GM23338 (cell line): Measurements from ENCODE around the gene ATP5PO. TPM values are rescaled to one million over a fixed set of nuclear protein-coding genes. Genes with fewer than 3 reads are reported as not detected.

Source experiments
- ATAC-seq: fragments of 200-7000 bp; cut with Tn5 transposase; 3 replicates; pipeline ENCODE4 v1.9.1; 2020
- DNase-seq: peaks from one replicate; pipeline ENCODE4 v3.0.0-alpha.2; 2015; ENCODE audit warnings: low spot score
- H2AFZ ChIP-seq: fragments of 200-600 bp; sonication (generic); 2 replicates; pipeline ENCODE4 v1.8.0; 2016; ENCODE audit warnings: antibody characterized with exemption, mild to moderate bottlenecking, moderate library complexity
- H3F3A ChIP-seq: fragments of 200-600 bp; sonication (generic); replicated peaks from 2 replicates; pipeline ENCODE4 v1.8.0; 2017; ENCODE audit warnings: antibody characterized with exemption, mixed run types, low read depth
- H3K27ac ChIP-seq: fragments of 200-600 bp; sonication (generic); 2 replicates; pipeline ENCODE4 v1.6.1; 2016; ENCODE audit warnings: low read depth
- H3K27me3 ChIP-seq: fragments of 200-600 bp; sonication (generic); 2 replicates; pipeline ENCODE4 v1.8.0; 2016; ENCODE audit warnings: mild to moderate bottlenecking, mixed run types, moderate library complexity; ENCODE audit not compliant: insufficient read depth
- H3K36me3 ChIP-seq: fragments of 200-600 bp; sonication (generic); 2 replicates; pipeline ENCODE4 v1.8.0; 2016; ENCODE audit warnings: mild to moderate bottlenecking; ENCODE audit not compliant: insufficient read depth
- H3K4me1 ChIP-seq: fragments of 200-600 bp; sonication (generic); 2 replicates; pipeline ENCODE4 v1.8.0; 2016; ENCODE audit warnings: mild to moderate bottlenecking, moderate library complexity; ENCODE audit not compliant: insufficient read depth
- H3K4me2 ChIP-seq: fragments of 200-600 bp; sonication (generic); 2 replicates; pipeline ENCODE4 v1.7.1; 2017; ENCODE audit warnings: mixed run types
- H3K4me3 ChIP-seq: fragments of 200-600 bp; sonication (generic); 2 replicates; pipeline ENCODE4 v1.6.1; 2016; ENCODE audit warnings: mixed run types
- H3K79me2 ChIP-seq: fragments of 200-600 bp; sonication (generic); replicated peaks from 2 replicates; pipeline ENCODE4 v1.8.0; 2017; ENCODE audit warnings: mild to moderate bottlenecking; ENCODE audit not compliant: insufficient read depth
- H3K9me2 ChIP-seq: fragments of 200-600 bp; sonication (generic); 2 replicates; pipeline ENCODE4 v1.8.0; 2017; ENCODE audit not compliant: insufficient read depth
- H4K20me1 ChIP-seq: fragments of 200-600 bp; sonication (generic); replicated peaks from 2 replicates; pipeline ENCODE4 v1.8.0; 2017; ENCODE audit warnings: mild to moderate bottlenecking; ENCODE audit not compliant: insufficient read depth
- H3K27ac Mint-ChIP-seq: 2 replicates; pipeline ENCODE4 v1.8.0; 2020; ENCODE audit warnings: inconsistent platforms, mild to moderate bottlenecking, moderate library complexity, mixed read lengths
- H3K27me3 Mint-ChIP-seq: 3 replicates; pipeline ENCODE4 v1.8.0; 2022; ENCODE audit warnings: low read depth, mild to moderate bottlenecking, moderate library complexity, mixed read lengths, inconsistent platforms; ENCODE audit not compliant: insufficient read depth, poor library complexity
- H3K36me3 Mint-ChIP-seq: 3 replicates; pipeline ENCODE4 v1.8.0; 2021; ENCODE audit warnings: low read depth, mild to moderate bottlenecking, inconsistent platforms, moderate library complexity, mixed read lengths
- H3K4me1 Mint-ChIP-seq: 3 replicates; pipeline ENCODE4 v1.8.0; 2020; ENCODE audit warnings: mild to moderate bottlenecking, inconsistent platforms, mixed read lengths
- H3K4me3 Mint-ChIP-seq: 3 replicates; pipeline ENCODE4 v1.8.0; 2021; ENCODE audit warnings: moderate library complexity, mild to moderate bottlenecking, inconsistent platforms, mixed read lengths
- H3K9me3 Mint-ChIP-seq: 3 replicates; pipeline ENCODE4 v1.8.0; 2020; ENCODE audit warnings: moderate library complexity, mild to moderate bottlenecking, inconsistent platforms, mixed read lengths
- CTCF ChIP-seq, 2 experiments: fragments of 200-600 bp in 1 of 2; sonication (generic) in 1 of 2; conservative IDR thresholded peaks; 2 replicates each; pipeline versions ENCODE4 v1.5.1 to v1.6.1; 2016 to 2017; ENCODE audit warnings: antibody characterized with exemption in 2 of 2, low read depth in 2 of 2, mild to moderate bottlenecking in 2 of 2, moderate library complexity in 1 of 2
- POLR2AphosphoS5 ChIP-seq: IDR thresholded peaks from 2 replicates; pipeline ENCODE4 v1.6.1; 2016; ENCODE audit warnings: antibody characterized with exemption, low read depth
- ZNF114 ChIP-seq: fragments of 250-450 bp; sonication (Bioruptor Pico); IDR thresholded peaks from 2 replicates; pipeline ENCODE4 v1.5.0; 2020; ENCODE audit warnings: mild to moderate bottlenecking, moderate library complexity
- polyA plus RNA-seq: library from polyadenylated mRNA; unstranded; fragments of >200 nt; fragmentation: Nextera tagmentation; extraction: Ambion mirVana; gene quantifications from 2 replicates; pipeline ENCODE4 v1.2.1, GENCODE V29; 2016
- total RNA-seq: library from RNA; depleted of rRNA; stranded (reverse); fragments of >200 nt; shearing (Covaris generic); gene quantifications from 2 replicates; pipeline ENCODE4 v1.2.3, GENCODE V29; 2014
- TF ChIP-seq, protein P1 (sequence below): fragments of 250-450 bp; sonication (Bioruptor Pico); IDR thresholded peaks from 2 replicates; pipeline ENCODE4 v1.5.0; 2020; ENCODE audit warnings: mild to moderate bottlenecking, moderate library complexity

The ATP5PO gene
- total and polyA plus RNA-seq, 2 experiments from 2014 or later: 244 to 522 TPM

- Mint-ChIP-seq H3K27ac (0 out of 2 replicates have a peak overlapping the region, but pooled peaks have one; percentile 64), H3K36me3 (no peaks in the 10 kb centered on the region), H3K4me1 (peaks cover 14% of the 10 kb centered on the region), H3K27me3 (peaks cover 3% of the 10 kb centered on the region), H3K9me3 (no peaks in the 10 kb centered on the region), H3K4me3 (no peak overlapping the region)
- Histone ChIP-seq H3K9me2 (0 out of 2 replicates have a peak, but pooled peaks cover 6% of the 10 kb centered on the region), H4K20me1 (no peaks in the 10 kb centered on the region), H3K4me1 (peaks cover 13% of the 10 kb centered on the region), H3K79me2 (no peaks in the 10 kb centered on the region), H3K27me3 (no peaks in the 10 kb centered on the region), H2AFZ (peak overlapping the region; percentile 80), H3F3A (no peaks in the 10 kb centered on the region), H3K4me3 (no peak overlapping the region), H3K36me3 (no peaks in the 10 kb centered on the region), H3K27ac (no peak overlapping the region), H3K4me2 (peak overlapping the region; percentile 45; the same call in 1 of the 2 replicates)
- ATAC-seq (peak; percentile 42), DNase-seq (no peak)
- no peak for TF ChIP-seq POLR2AphosphoS5
- TF ChIP-seq CTCF (conservative IDR thresholded peaks at IDR 0.05; ENCODE audit: low read depth in 2 of 2): no peak
- TF ChIP-seq, protein P1, sequence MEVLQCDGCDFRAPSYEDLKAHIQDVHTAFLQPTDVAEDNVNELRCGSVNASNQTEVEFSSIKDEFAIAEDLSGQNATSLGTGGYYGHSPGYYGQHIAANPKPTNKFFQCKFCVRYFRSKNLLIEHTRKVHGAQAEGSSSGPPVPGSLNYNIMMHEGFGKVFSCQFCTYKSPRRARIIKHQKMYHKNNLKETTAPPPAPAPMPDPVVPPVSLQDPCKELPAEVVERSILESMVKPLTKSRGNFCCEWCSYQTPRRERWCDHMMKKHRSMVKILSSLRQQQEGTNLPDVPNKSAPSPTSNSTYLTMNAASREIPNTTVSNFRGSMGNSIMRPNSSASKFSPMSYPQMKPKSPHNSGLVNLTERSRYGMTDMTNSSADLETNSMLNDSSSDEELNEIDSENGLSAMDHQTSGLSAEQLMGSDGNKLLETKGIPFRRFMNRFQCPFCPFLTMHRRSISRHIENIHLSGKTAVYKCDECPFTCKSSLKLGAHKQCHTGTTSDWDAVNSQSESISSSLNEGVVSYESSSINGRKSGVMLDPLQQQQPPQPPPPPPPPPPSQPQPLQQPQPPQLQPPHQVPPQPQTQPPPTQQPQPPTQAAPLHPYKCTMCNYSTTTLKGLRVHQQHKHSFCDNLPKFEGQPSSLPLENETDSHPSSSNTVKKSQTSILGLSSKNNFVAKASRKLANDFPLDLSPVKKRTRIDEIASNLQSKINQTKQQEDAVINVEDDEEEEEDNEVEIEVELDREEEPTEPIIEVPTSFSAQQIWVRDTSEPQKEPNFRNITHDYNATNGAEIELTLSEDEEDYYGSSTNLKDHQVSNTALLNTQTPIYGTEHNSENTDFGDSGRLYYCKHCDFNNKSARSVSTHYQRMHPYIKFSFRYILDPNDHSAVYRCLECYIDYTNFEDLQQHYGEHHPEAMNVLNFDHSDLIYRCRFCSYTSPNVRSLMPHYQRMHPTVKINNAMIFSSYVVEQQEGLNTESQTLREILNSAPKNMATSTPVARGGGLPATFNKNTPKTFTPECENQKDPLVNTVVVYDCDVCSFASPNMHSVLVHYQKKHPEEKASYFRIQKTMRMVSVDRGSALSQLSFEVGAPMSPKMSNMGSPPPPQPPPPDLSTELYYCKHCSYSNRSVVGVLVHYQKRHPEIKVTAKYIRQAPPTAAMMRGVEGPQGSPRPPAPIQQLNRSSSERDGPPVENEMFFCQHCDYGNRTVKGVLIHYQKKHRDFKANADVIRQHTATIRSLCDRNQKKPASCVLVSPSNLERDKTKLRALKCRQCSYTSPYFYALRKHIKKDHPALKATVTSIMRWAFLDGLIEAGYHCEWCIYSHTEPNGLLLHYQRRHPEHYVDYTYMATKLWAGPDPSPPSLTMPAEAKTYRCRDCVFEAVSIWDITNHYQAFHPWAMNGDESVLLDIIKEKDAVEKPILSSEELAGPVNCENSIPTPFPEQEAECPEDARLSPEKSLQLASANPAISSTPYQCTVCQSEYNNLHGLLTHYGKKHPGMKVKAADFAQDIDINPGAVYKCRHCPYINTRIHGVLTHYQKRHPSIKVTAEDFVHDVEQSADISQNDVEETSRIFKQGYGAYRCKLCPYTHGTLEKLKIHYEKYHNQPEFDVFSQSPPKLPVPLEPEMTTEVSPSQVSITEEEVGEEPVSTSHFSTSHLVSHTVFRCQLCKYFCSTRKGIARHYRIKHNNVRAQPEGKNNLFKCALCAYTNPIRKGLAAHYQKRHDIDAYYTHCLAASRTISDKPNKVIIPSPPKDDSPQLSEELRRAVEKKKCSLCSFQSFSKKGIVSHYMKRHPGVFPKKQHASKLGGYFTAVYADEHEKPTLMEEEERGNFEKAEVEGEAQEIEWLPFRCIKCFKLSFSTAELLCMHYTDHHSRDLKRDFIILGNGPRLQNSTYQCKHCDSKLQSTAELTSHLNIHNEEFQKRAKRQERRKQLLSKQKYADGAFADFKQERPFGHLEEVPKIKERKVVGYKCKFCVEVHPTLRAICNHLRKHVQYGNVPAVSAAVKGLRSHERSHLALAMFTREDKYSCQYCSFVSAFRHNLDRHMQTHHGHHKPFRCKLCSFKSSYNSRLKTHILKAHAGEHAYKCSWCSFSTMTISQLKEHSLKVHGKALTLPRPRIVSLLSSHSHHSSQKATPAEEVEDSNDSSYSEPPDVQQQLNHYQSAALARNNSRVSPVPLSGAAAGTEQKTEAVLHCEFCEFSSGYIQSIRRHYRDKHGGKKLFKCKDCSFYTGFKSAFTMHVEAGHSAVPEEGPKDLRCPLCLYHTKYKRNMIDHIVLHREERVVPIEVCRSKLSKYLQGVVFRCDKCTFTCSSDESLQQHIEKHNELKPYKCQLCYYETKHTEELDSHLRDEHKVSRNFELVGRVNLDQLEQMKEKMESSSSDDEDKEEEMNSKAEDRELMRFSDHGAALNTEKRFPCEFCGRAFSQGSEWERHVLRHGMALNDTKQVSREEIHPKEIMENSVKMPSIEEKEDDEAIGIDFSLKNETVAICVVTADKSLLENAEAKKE (CRISPR knock-in tag): no peak
- no peak for TF ChIP-seq ZNF114 (CRISPR knock-in tag)
These were observed 56.8 kb downstream of the ATP5PO start for GRCh38 chr21:33858667-33859372.
